T-helper 2 cell treated with Interferon-gamma antibody and Interleukin-4, amounts not matched to agents 100 ng/mL and 5 ng/mL, for 36 hours (primary cell): Measurements from ENCODE around the gene MYCT1. TPM values are rescaled to one million over a fixed set of nuclear protein-coding genes. Genes with fewer than 3 reads are reported as not detected.

Experiments used
- intact Hi-C: fragments of 100-400 bp; cut with micrococcal nuclease; formaldehyde crosslinking; loops from one replicate; pipeline ENCODE4 v1.15.1; 2023
- total RNA-seq: library from RNA; stranded (reverse); gene quantifications from 2 replicates; pipeline ENCODE4 v1.2.3, GENCODE V29; 2022

The MYCT1 gene
- total RNA-seq, 1 donor from 2014 or later, result not detected

DNA sequence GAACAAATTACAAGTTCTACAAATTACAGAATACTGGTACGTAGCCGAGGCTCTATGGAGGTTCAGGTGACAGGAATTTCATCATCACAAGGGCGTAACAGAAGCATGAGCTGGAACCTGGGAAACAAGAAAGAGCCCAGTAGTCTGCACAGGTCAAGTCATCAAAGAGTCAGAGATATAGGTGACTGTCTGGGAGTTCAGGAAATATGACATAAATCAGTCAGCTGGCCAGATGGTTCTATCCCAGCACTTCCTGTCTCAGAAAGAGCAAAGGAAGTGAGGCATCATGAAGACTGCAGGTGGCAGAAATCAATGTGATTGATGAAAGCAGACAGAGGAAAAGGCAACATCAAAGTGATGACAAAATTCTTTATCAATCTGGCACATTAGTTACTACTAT lies 23.3 kb downstream of the MYCT1 start:
- intact Hi-C loops, result no loop called here

DNA sequence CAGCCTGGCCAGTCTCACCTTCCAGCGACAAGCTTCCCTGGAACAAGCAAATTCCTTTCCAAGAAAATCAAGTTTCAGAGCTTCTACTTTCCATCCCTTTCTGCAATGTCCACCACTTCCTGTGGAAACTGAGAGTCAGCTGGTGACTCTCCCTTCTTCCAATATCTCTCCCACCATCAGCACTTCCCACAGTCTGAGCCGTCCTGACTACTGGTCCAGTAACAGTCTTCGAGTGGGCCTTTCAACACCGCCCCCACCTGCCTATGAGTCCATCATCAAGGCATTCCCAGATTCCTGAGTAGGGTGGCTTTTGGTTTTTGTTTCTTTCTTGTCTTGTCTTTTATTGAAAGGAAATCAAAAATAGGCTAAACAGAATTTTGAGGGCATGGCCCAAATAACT lies 24.3 kb downstream of the MYCT1 start:
- intact Hi-C loops, result no loop called here

DNA sequence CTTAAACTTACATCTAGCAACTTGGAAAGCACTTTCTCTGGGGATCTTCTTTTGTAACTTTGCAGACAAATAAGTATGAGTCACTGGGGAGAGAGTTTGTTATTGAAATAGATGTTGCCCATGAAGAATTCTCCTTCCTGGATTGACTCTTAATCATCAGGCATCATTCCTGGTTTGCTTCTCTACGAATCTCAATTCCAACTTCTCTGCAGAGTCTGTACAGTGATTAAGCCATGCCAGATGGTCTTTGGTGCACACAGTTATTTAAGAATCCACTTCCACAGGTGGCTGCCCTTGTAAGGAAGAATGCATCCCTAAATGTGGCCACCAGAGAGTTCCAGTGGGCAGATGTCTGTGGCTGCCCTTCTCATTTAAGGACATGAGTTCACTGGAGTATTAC lies 25.7 kb downstream of the MYCT1 start:
- intact Hi-C loops, result no loop called here

DNA sequence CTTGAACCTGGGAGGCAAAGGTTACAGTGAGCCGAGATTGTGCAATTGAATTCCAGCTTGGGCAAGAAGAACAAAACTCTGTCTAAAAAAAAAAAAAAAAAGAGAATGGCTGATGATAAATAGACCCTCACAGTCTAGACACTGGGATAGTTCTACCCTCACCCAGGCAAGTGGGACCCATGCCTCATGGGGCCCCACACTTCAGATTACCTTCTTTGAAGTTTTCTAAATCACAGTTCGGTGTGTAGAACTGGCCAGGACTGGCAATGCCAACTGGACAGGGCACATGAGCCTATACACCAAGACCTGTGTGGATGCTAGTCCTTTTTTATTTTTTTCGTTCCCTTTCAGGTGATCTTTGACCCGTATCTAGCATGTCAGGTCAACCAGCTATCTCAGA lies 28.6 kb downstream of the MYCT1 start:
- intact Hi-C loops, result no loop called here

DNA sequence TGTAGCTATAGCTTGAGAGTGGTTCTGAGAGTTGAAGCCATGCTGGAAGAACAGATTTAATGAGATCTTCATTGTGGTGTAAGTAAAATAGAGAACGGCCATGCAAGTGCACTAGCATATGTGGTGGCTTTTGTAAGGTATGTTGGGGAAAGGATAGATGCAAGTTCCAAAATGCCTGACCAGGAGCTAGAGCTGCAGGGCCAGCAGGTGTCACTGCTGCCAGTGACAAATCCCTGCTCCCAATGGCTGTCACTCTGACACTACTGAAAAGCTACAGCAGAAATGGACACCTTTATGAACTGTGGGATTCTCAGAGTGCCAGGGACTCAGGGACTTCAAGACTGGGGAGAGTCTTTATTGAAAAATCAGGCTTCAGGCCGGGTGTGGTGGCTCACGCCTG lies 29.8 kb downstream of the MYCT1 start:
- intact Hi-C loops, result no loop called here

DNA sequence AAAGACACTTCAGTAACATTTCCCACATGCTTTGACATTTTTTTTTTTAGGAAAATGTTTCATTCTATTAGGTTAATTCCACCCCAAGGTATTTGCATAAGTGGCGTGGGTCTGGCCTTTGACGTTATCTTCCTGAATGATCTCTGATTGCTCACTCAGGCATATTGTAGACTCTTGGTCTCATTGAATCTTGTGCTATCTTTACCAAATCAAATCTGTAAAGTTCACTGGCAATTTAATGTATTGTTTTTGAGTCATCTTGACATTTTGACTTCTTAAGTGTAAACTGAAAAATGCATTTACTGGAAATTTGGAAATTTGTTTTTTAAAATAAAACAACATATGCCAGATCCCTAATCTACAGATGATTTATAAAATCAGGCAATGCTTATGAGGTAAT lies 36.9 kb downstream of the MYCT1 start:
- intact Hi-C loops, result no loop called here

DNA sequence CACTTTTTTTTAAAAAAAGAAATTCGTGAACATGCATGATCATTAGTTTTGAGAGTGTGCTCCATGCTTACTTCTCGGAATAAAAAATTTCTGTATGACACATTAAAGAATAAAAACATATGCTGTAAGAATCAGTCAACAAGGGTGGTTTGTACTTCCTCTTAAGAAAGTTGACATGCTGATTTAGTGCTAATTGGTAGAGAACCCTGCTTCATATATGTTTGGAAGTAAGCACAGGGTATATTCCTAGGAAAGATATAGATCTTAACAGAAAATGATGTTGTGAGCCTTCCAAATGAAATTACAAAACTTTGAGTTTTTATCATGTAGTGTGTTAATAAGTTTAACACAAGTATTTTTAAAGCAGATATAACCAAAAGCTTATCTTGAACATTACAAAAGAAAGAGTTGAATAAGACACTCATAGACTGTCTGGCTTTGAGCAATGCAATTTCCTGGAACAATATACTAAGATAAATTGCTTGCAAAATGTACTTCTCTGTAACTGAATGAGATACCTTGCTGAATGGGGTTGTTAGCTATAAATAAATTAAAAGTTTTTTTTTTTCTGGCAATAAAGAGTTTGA lies 39.1 kb downstream of the MYCT1 start:
- intact Hi-C loops, result no loop called here

DNA sequence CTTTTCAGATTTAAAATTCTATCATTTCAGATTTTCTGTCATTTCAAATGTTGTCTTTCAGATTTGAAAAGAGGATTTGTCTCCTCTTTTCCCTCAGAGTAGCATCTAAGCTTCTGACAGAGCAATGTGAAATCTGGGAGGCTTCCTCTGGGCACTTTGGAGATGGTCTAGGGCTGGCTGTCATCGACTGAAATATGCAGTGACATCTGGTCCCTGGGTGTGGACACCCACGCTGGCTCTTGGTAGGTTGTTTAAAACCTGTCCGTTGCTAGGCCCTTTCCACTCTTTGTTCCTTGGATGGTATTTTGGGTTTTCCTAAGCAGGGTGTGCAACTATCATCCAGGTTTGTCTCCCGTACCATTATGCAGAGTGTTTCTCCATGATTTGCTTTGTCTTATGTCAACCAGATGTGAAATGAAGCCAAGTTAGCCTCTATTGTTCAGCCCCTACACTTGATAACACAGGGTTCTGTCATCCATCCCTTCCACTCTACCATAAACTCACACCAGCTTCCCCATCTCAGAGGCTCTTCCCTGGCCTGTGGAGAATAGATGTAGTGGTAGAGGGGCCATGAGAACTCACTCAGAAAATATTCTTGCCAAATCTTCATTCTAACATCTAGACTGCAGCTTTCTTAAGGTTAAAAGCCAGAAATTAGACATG lies 47.9 kb downstream of the MYCT1 start:
- intact Hi-C loops, result no loop called here

DNA sequence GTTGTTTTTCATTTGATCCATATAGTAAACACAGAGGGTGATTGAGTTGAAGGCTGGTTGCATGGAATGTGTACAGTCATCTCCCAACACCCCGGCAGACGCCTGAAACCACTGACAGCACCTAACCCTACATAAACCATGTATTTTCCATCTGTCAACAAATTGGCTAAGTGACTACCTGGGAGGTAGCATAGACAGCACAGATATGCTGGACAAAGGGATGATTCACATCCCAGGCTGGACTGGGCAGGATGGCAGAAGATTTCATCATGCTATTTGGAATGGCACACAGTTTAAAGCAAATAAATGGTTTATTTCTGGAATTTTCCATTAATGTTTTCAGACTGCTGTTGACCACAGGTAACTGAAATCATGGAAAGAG lies 48.5 kb downstream of the MYCT1 start:
- intact Hi-C loops, result no loop called here

DNA sequence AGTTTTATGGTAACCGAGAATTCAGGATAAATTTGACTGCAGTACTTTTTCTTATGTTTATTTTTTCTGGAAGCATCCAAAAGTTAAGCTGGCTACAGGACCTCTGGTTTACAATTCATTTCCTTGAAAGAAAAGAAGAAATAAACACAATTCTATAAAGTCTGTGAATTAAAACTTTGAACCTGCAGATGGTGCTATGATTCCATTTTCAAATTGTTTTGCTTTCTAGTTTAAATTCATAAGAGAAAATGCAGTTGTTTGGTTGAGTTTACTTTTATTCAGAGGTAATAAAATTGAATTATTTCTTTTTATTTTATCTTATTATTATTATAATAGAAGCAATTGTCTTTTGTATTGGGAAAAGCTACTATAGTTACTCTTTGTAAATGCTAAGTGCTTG lies 51.1 kb downstream of the MYCT1 start:
- intact Hi-C loops, result no loop called here

DNA sequence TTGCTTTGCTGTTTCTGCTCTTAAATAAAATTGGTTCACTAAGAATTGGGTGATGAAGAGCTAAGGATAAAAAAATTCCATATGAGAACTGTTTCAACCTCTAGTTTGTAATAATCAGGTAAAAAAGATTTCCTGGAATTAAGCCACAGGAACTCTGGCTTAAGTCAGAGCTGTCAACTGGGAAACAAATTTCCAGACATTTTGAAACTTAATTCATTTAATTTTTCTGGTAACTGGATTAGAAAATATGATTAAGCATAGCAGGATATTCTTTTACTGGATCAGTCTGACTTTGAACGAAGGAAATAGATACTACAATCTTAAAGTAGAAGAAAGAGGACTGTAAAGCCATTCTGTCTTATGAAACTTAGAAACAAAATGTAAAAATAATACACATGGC lies 51.6 kb downstream of the MYCT1 start:
- intact Hi-C loops, result no loop called here

DNA sequence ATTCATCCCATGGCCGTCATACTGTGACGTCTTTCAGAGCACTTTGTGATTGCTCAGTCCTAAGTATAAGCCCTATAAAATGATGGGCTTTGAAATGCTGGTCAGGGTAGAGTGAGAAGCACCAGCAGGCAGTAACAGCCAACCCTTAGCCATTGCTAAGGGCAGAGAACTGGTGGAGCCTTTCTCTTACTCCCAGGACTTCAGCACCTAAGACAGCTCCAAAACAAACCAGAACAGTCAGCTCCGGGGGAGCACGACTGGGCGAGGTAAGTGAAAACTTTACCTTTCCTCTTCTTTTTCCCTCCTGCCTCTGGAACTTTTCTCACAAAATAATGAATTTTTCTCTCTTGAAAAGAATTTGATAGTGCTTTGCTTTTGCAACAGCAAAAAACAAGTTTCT lies 53.0 kb downstream of the MYCT1 start, which contains the start of gene VIP:
Gene VIP, plus strand, starts transcription at position 104 of the 400 bp plus-strand sequence. CDS start 1,381 bp downstream, outside the sequence.
- intact Hi-C loops, result no loop called here

DNA sequence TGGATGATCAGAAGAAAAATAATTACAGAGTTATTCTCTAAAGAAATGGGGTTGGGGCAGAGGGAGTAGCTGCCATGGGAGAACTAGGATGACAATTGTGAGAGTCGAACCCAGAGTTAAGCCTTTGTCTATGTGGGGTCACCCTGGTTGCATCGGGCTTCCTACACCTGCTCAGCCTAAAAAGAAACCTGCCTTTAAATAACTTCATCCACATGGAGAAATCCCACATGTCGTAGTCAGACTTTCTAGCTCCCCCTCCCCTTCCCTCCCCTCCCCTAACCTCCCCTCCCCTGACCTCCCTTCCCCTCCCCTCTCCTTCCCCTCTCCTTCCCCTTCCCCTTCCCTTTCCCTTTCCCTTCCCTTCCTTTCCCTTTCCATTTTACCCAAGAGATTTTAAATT lies 67.6 kb downstream of the MYCT1 start:
- intact Hi-C loops, result no loop called here

DNA sequence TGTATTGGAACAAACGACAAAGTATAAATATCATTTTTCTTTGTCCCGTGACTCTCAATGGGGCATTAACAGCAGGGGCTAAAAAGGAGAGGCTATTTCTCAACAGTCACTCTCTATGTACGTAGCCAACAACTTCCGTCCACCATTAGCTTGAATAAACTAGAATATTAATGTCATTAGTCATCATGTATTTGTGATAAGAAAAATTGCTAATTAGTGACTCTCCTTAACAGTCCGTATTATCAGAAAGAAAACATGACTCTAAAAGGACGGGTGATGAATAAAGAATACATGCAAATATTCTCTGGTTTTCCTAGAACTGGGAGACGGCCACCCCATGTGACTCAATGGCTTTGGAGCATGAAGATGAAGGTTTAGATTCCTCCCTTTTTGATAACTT lies 71.5 kb downstream of the MYCT1 start:
- intact Hi-C loops, result no loop called here

DNA sequence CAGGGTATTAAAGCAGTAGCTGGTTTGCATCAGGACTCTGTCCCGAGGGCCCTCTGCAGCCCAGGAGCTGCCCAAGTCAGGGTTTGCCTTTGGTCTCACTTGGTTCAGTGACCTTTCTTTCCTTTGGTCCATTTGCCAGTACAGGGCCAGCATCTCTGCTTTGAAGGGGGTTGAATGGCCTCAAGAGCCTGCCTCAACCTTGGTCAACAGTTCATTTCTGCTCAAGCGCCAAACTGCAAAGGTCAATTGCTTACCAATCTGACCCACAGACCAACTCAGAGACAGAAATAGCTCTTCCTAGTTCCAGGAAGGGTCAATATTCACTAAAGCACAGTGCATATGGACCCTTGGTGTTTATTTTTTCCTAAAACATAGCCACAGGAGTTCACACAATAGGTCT lies 72.3 kb downstream of the MYCT1 start:
- intact Hi-C loops, result no loop called here

DNA sequence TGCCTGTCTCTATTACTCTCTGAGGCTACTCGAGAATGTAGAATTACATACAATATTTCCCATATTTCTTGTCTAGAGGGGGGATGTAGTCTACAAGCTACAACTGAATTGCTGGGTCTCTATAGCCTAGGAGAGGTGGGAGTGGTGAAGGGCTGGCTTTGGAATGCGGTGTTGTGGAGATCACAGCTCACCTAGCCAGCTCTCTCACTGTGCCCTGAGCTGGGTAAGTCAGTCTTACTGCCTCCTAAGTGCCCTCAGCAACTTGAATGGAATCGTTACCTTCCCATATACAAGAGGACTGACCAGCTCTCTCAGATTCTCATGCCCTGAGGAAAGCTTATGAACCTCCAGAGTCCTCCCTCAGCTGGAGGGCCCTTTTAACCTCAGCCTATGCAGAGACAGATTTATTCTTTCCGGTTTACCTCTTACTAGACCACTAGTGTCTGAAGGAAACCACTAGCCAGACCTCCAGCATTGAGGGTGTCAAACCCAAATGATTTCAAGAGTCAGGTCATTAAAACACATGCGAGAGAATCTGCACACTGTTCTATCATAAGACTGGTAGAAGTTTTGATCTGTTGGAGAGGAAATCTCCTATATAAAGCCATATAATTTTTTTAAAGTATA lies 73.5 kb downstream of the MYCT1 start:
- intact Hi-C loops, result no loop called here

Other genes starting within 250 kb of the MYCT1 start
- 55.0 and 61.1 TPM in 2 replicates for gene SYNE1, start 60.5 kb upstream of the MYCT1 start, total RNA-seq
- gene VIP, start 52.9 kb downstream of the MYCT1 start, total RNA-seq, result not detected in 2 replicates